Vagina (tissue), 2 donors: ENCODE results near the gene PPP1R13B.

ENCODE experiments used
- POLR2A ChIP-seq, 2 donors: fragments of 450-650 bp; IDR thresholded peaks; one replicate each; pipeline ENCODE4 v1.6.1; 2017; ENCODE audit warnings: antibody characterized with exemption in 2 of 2, mild to moderate bottlenecking in 2 of 2, moderate library complexity in 2 of 2
- TF ChIP-seq, protein P1 (sequence below), 3 experiments: fragments of 450-650 bp in 2 of 3; fragments of 200-600 bp in 1 of 3; sonication (generic) in 1 of 3; IDR thresholded peaks; one replicate each; pipeline ENCODE4 v1.5.1; 2017 to 2019; ENCODE audit warnings: antibody characterized with exemption in 3 of 3, mild to moderate bottlenecking in 2 of 3, moderate library complexity in 2 of 3

DNA sequence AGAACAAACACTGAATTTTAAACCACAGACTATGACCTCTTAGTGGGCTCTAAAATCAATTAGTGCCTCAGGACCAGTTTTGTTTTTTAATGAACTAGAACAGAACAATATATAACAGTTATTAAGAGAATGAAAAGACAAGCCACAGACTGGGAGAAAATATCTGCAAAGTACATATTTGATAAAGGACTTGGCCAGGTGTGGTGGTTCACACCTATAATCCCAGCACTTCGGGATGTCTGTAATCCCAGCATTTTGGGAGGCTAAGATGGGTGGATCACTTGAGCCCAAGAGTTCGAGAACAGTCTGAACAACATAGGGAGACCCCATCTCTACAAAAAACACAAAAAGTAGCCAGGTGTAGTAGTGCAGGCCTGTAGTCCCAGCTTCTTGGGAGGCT is 36.2 kb downstream of the PPP1R13B start:
- TF ChIP-seq, protein P1, sequence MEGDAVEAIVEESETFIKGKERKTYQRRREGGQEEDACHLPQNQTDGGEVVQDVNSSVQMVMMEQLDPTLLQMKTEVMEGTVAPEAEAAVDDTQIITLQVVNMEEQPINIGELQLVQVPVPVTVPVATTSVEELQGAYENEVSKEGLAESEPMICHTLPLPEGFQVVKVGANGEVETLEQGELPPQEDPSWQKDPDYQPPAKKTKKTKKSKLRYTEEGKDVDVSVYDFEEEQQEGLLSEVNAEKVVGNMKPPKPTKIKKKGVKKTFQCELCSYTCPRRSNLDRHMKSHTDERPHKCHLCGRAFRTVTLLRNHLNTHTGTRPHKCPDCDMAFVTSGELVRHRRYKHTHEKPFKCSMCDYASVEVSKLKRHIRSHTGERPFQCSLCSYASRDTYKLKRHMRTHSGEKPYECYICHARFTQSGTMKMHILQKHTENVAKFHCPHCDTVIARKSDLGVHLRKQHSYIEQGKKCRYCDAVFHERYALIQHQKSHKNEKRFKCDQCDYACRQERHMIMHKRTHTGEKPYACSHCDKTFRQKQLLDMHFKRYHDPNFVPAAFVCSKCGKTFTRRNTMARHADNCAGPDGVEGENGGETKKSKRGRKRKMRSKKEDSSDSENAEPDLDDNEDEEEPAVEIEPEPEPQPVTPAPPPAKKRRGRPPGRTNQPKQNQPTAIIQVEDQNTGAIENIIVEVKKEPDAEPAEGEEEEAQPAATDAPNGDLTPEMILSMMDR (IDR thresholded peaks at IDR 0.05): no peak
- no peak for TF ChIP-seq POLR2A (IDR thresholded peaks at IDR 0.05)
